ENCODE data around the gene MDM2.

The MDM2 gene

GRCh38 chr12:68855771-68856170, 47.8 kb downstream of the MDM2 start:
- H3K9me2 ChIP-seq (replicated peaks; ENCODE audit: insufficient read depth, low read length): no peaks in the 10 kb centered on the region
- H3K79me2 ChIP-seq (ENCODE audit: low read length): no peaks in the 10 kb centered on the region
- no peak overlapping the region for H3K9ac ChIP-seq (ENCODE audit: low read length)
- H3F3A ChIP-seq (ENCODE audit: insufficient read depth, low read length): peaks cover 17% of the 10 kb centered on the region
- no peaks in the 10 kb centered on the region for H3K4me1 ChIP-seq (ENCODE audit: low read length)
- H3K9me3 ChIP-seq (replicated peaks; ENCODE audit: insufficient read depth, low read length): no peaks in the 10 kb centered on the region
- H3K27me3 ChIP-seq (replicated peaks; ENCODE audit: insufficient read depth, low read length): no peaks in the 10 kb centered on the region
- H4K20me1 ChIP-seq (ENCODE audit: insufficient read depth, low read length): no peaks in the 10 kb centered on the region
- H3K4me2 ChIP-seq (ENCODE audit: low read depth, low read length): no peak overlapping the region
- TF ChIP-seq EZH2phosphoT487 (IDR thresholded peaks at IDR 0.05; ENCODE audit: low read length) (no peak), EZH2 (optimal IDR thresholded peaks at IDR 0.05; ENCODE audit: low read depth, low read length) (no peak), CTCF (IDR thresholded peaks at IDR 0.05; ENCODE audit: low read length) (no peak)
- H3K27ac ChIP-seq (ENCODE audit: low read length): no peak overlapping the region
- DNase-seq: no peak
- H3K4me3 ChIP-seq (ENCODE audit: low read length): no peak overlapping the region
- no peak overlapping the region for H2AFZ ChIP-seq (ENCODE audit: low read length)
- H3K36me3 ChIP-seq (replicated peaks; ENCODE audit: insufficient read depth, low read length): no peaks in the 10 kb centered on the region

DNA sequence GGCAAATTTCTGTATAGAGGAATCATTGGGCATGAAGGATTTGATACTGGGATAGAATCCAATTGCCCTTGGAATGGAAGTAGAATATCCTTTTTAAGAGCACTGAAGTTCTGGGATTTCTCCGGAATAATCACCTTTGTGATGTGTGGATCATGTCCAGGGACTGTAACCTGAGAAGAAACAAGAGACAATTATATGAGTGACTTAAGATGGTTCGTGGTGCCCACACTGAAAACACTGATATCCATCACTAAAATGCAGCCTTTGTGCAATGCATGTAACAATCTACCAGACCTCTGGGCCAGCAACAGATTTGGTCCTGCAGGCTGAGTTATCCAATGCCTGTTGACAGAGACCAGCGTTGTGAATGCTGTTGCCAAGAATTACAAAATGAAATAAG, 48.5 kb downstream of the MDM2 start:
- no peaks in the 10 kb centered on the region for H3K4me1 ChIP-seq (ENCODE audit: low read length)
- H3K9me3 ChIP-seq (replicated peaks; ENCODE audit: insufficient read depth, low read length): no peaks in the 10 kb centered on the region
- peaks cover 12% of the 10 kb centered on the region for H3F3A ChIP-seq (ENCODE audit: insufficient read depth, low read length)
- H3K79me2 ChIP-seq (ENCODE audit: low read length): no peaks in the 10 kb centered on the region
- no peaks in the 10 kb centered on the region for H3K27me3 ChIP-seq (replicated peaks; ENCODE audit: insufficient read depth, low read length)
- TF ChIP-seq EZH2phosphoT487 (IDR thresholded peaks at IDR 0.05; ENCODE audit: low read length) (no peak), CTCF (IDR thresholded peaks at IDR 0.05; ENCODE audit: low read length) (no peak), EZH2 (optimal IDR thresholded peaks at IDR 0.05; ENCODE audit: low read depth, low read length) (no peak)
- H3K36me3 ChIP-seq (replicated peaks; ENCODE audit: insufficient read depth, low read length): no peaks in the 10 kb centered on the region
- no peak overlapping the region for H3K27ac ChIP-seq (ENCODE audit: low read length)
- no peaks in the 10 kb centered on the region for H3K9me2 ChIP-seq (replicated peaks; ENCODE audit: insufficient read depth, low read length)
- no peak overlapping the region for H3K9ac ChIP-seq (ENCODE audit: low read length)
- H2AFZ ChIP-seq (ENCODE audit: low read length): no peak overlapping the region
- H4K20me1 ChIP-seq (ENCODE audit: insufficient read depth, low read length): no peaks in the 10 kb centered on the region
- H3K4me3 ChIP-seq (ENCODE audit: low read length): no peak overlapping the region
- no peak overlapping the region for H3K4me2 ChIP-seq (ENCODE audit: low read depth, low read length)
- no peak for DNase-seq

DNA sequence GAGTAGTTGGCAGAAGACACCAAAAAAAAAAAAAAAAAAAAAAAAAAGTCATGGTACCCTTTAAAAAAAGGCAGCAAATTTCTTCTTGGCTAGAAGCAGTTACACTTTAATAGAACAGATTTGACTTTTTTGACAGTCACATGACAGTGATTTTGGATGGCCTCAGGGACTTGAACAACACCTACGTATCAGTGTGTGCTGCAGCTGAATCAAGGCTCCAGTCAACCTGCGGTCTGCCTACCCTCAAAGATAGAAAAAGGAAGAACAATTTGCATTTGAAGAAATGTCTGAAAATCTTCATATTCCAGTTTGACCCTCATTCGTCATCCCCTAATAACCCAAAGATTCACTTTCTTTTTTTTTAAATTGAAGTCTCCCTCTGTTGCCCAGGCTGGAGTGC, 53.9 kb downstream of the MDM2 start:
- TF ChIP-seq CTCF (IDR thresholded peaks at IDR 0.05; ENCODE audit: low read length): no peak
- no peak for TF ChIP-seq EZH2 (optimal IDR thresholded peaks at IDR 0.05; ENCODE audit: low read depth, low read length)
- no peak for TF ChIP-seq EZH2phosphoT487 (IDR thresholded peaks at IDR 0.05; ENCODE audit: low read length)
- H3K4me2 ChIP-seq (ENCODE audit: low read depth, low read length): no peak overlapping the region
- H3K27me3 ChIP-seq (replicated peaks; ENCODE audit: insufficient read depth, low read length): no peaks in the 10 kb centered on the region
- H3K9me3 ChIP-seq (replicated peaks; ENCODE audit: insufficient read depth, low read length): no peaks in the 10 kb centered on the region
- H3K4me3 ChIP-seq (ENCODE audit: low read length): no peak overlapping the region
- H2AFZ ChIP-seq (ENCODE audit: low read length): no peak overlapping the region
- H3K4me1 ChIP-seq (ENCODE audit: low read length): peaks cover 4% of the 10 kb centered on the region; the same call in 1 of the 2 replicates
- H3K27ac ChIP-seq (ENCODE audit: low read length): no peak overlapping the region
- H3K9ac ChIP-seq (ENCODE audit: low read length): no peak overlapping the region
- H4K20me1 ChIP-seq (ENCODE audit: insufficient read depth, low read length): no peaks in the 10 kb centered on the region
- DNase-seq: no peak
- H3F3A ChIP-seq (ENCODE audit: insufficient read depth, low read length): no peaks in the 10 kb centered on the region
- no peaks in the 10 kb centered on the region for H3K9me2 ChIP-seq (replicated peaks; ENCODE audit: insufficient read depth, low read length)
- no peaks in the 10 kb centered on the region for H3K36me3 ChIP-seq (replicated peaks; ENCODE audit: insufficient read depth, low read length)
- H3K79me2 ChIP-seq (ENCODE audit: low read length): no peaks in the 10 kb centered on the region
